ENCODE measurements around the gene ZNF45. TPM values are rescaled to one million over a fixed set of nuclear protein-coding genes. Genes with fewer than 3 reads are reported as not detected.

Gene ZNF45
- total RNA-seq, 1 experiment from 2014 or later: 20.3 TPM

- Mint-ChIP-seq H3K4me1 (ENCODE audit: low read depth, unreplicated experiment) (no peaks in the 10 kb centered on the region), H3K27ac (ENCODE audit: unreplicated experiment) (no peak overlapping the region), H3K36me3 (ENCODE audit: insufficient read depth, unreplicated experiment) (peaks cover 21% of the 10 kb centered on the region), H3K27me3 (ENCODE audit: unreplicated experiment) (no peaks in the 10 kb centered on the region), H3K9me3 (ENCODE audit: low read depth, unreplicated experiment) (peaks cover 18% of the 10 kb centered on the region), H3K4me3 (ENCODE audit: low read depth, unreplicated experiment) (no peak overlapping the region)
- CTCF ChIA-PET: no interaction called here
- intact Hi-C loops (cut with micrococcal nuclease; ENCODE audit: unreplicated experiment): no loop called here
- no peak for DNase-seq
- BruUV-seq (replicated peaks): no TSS peak
- TF ChIP-seq, protein P1, sequence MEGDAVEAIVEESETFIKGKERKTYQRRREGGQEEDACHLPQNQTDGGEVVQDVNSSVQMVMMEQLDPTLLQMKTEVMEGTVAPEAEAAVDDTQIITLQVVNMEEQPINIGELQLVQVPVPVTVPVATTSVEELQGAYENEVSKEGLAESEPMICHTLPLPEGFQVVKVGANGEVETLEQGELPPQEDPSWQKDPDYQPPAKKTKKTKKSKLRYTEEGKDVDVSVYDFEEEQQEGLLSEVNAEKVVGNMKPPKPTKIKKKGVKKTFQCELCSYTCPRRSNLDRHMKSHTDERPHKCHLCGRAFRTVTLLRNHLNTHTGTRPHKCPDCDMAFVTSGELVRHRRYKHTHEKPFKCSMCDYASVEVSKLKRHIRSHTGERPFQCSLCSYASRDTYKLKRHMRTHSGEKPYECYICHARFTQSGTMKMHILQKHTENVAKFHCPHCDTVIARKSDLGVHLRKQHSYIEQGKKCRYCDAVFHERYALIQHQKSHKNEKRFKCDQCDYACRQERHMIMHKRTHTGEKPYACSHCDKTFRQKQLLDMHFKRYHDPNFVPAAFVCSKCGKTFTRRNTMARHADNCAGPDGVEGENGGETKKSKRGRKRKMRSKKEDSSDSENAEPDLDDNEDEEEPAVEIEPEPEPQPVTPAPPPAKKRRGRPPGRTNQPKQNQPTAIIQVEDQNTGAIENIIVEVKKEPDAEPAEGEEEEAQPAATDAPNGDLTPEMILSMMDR (IDR thresholded peaks at IDR 0.05; ENCODE audit: unreplicated experiment): no peak
Measured at GRCh38 chr19:43976732-43977131, 41.6 kb upstream of the ZNF45 start.

- TF ChIP-seq, protein P1 (IDR thresholded peaks at IDR 0.05; ENCODE audit: unreplicated experiment): no peak
- no peaks in the 10 kb centered on the region for H3K4me1 Mint-ChIP-seq (ENCODE audit: low read depth, unreplicated experiment)
- H3K4me3 Mint-ChIP-seq (ENCODE audit: low read depth, unreplicated experiment): no peak overlapping the region
- H3K36me3 Mint-ChIP-seq (ENCODE audit: insufficient read depth, unreplicated experiment): peaks cover 14% of the 10 kb centered on the region
- CTCF ChIA-PET: no interaction called here
- H3K9me3 Mint-ChIP-seq (ENCODE audit: low read depth, unreplicated experiment): peaks cover 45% of the 10 kb centered on the region
- no peak for DNase-seq
- H3K27me3 Mint-ChIP-seq (ENCODE audit: unreplicated experiment): no peaks in the 10 kb centered on the region
- BruUV-seq (replicated peaks): no TSS peak
- no peak overlapping the region for H3K27ac Mint-ChIP-seq (ENCODE audit: unreplicated experiment)
- intact Hi-C loops (cut with micrococcal nuclease; ENCODE audit: unreplicated experiment): no loop called here
Measured at GRCh38 chr19:43966079-43966694, 31.1 kb upstream of the ZNF45 start.

- no peak for DNase-seq
- Mint-ChIP-seq H3K4me3 (ENCODE audit: low read depth, unreplicated experiment) (no peak overlapping the region), H3K9me3 (ENCODE audit: low read depth, unreplicated experiment) (peaks cover 34% of the 10 kb centered on the region), H3K4me1 (ENCODE audit: low read depth, unreplicated experiment) (no peaks in the 10 kb centered on the region), H3K27ac (ENCODE audit: unreplicated experiment) (no peak overlapping the region), H3K27me3 (ENCODE audit: unreplicated experiment) (no peaks in the 10 kb centered on the region), H3K36me3 (ENCODE audit: insufficient read depth, unreplicated experiment) (no peaks in the 10 kb centered on the region)
- no TSS peak for BruUV-seq (replicated peaks)
- intact Hi-C loops (cut with micrococcal nuclease; ENCODE audit: unreplicated experiment): no loop called here
- TF ChIP-seq, protein P1 (IDR thresholded peaks at IDR 0.05; ENCODE audit: unreplicated experiment): no peak
- CTCF ChIA-PET: interaction anchor here (0.5 kb wide), 1 partner anchor 361 kb away, joined by 3 read pairs; no protein-coding TSS in a partner anchor
Measured at GRCh38 chr19:43960411-43960810, 25.3 kb upstream of the ZNF45 start.

- H3K36me3 Mint-ChIP-seq (ENCODE audit: insufficient read depth, unreplicated experiment): no peaks in the 10 kb centered on the region
- H3K9me3 Mint-ChIP-seq (ENCODE audit: low read depth, unreplicated experiment): peaks cover 25% of the 10 kb centered on the region
- H3K27me3 Mint-ChIP-seq (ENCODE audit: unreplicated experiment): no peaks in the 10 kb centered on the region
- intact Hi-C loops (cut with micrococcal nuclease; ENCODE audit: unreplicated experiment): no loop called here
- no TSS peak for BruUV-seq (replicated peaks)
- no peaks in the 10 kb centered on the region for H3K4me1 Mint-ChIP-seq (ENCODE audit: low read depth, unreplicated experiment)
- no peak overlapping the region for H3K4me3 Mint-ChIP-seq (ENCODE audit: low read depth, unreplicated experiment)
- CTCF ChIA-PET: no interaction called here
- no peak for DNase-seq
- TF ChIP-seq, protein P1 (IDR thresholded peaks at IDR 0.05; ENCODE audit: unreplicated experiment): no peak
- no peak overlapping the region for H3K27ac Mint-ChIP-seq (ENCODE audit: unreplicated experiment)
Measured at GRCh38 chr19:43957891-43958290, 22.8 kb upstream of the ZNF45 start.

All from Calu3 (cell line).